GM12874 (cell line): ENCODE data around the gene KCND3.

ENCODE experiments used
- CTCF ChIP-seq: IDR thresholded peaks from 2 replicates; pipeline ENCODE4 v1.5.1; 2011; ENCODE audit warnings: low read depth, mild to moderate bottlenecking, control low read depth, low read length, moderate library complexity; ENCODE audit not compliant: insufficient read depth

KCND3 gene

DNA sequence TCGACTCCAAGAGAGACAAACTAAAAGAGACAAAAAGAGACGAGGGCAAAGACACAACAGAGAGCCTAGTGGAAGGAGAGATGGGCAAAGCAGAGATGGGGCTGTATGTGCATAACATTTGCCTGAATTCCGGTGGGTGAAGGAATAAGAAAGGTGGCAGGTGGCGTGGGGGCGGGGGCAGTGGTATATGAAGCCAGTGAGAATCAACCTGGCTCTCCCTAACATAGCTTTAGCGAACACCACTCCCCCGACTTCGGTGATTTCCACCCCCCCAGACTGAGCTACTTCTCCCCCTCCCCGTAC lies 251.4 kb downstream of the KCND3 start:
- no peak for TF ChIP-seq CTCF

DNA sequence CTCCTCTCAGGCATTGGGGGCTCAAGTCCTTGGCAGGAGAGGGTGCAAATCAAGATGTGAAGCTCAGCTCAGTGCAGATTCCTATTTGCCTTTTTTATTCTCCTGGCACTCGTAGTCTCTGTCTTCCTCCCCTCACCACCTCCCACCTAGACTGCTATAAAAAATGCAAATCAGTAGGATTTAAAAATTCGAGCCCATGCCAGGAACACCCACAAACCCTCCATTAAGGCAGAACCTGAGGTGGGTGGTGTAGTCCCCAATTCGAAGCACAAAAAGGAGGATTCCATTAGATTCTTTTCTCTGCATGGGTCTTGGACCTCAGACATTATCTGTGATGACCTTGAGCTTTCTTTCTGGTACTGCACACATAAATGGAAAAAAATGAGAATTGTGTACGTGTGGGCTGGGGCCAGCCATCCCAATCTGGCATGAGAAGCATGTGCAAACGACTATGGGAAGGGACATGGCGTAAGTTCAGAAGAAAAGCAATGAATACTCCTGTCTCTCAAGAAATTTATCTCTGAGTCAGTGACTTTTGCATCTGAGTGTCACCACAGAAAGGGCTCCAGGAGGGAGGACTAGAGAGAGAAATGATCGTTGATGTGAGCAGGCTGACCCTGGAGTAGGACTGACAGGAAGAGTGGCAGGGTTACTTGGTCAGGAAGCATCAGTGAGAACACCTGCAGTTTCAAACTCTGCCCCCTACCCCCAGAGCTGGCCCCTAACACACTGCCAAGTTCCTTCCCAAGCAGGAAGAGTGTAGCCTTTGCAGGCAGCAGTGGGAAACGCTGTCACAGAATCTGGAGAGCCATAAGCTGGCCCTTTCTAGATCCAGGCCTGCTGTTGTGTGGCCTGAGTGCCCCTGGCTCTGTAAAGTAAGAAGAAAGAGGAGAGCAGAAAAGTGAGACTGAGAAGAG lies 252.0 kb downstream of the KCND3 start:
- no peak for TF ChIP-seq CTCF

- no peak for TF ChIP-seq CTCF
Observed at GRCh38 chr1:111736548-111737215, 252.8 kb downstream of the KCND3 start.

DNA sequence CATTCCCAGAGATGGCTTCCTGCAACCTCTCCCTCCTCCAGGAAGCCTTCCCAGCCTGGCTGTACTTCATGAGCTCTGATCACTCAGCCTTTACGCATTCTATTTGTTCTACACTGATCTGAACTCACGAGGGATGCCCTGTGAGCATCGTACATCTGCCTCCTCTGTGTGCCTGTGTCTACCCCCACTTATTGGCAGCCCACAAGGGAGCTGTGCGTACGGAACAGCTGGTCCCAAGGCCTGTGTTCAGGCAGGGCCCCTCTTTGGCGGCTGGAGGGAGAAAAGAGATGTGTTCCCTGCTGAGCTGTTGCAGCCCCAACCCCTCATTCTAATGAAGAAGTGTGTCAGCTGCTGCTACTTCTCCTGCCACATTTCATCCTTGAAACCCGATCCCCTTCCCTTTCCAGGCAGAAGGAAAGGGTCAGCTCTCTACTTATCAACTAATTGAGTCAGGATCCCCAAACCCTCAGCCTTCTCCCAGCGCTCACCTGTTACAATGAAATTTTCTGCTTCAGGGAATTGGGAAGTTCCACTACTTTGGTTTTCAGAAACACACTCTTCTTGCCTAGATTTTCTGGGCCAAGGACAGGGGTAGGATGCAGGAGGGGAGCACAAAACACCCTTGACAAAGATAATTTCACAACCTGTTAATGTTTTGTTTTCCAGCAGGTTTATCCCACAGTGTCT lies 253.5 kb downstream of the KCND3 start:
- TF ChIP-seq CTCF: no peak

DNA sequence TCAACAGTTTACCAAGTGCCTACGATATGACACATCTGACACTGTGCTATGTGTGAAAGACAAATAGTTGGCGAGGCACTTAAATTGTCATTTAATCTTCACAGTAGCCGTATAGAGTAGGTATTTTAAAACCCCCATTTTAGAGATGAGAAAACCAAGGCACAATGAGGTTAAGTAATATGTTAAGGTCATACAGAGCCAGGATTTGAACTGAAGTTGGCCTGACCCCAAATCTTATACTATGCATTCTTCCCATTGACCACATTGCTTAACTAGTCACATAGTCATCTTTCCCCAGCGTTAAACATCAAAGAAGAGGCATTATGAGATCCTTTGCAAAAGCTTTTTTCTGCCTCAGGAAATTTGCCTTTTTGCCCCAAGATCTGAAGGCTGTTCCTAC lies 254.1 kb downstream of the KCND3 start:
- TF ChIP-seq CTCF: no peak

GRCh38 chr1:111734856-111735255 lies 254.6 kb downstream of the KCND3 start:
- TF ChIP-seq CTCF: no peak

GRCh38 chr1:111734426-111734825 lies 255.0 kb downstream of the KCND3 start:
- TF ChIP-seq CTCF: no peak
